ENCODE results near the gene SNX8.
"Not testable (repeated sequence)": the region's sequence is repeated elsewhere in the genome, so short reads cannot be mapped to it uniquely, and the experiment has no call there.

The SNX8 gene

GRCh38 chr7:2326951-2327350, 12.7 kb upstream of the SNX8 start:
- DNase-seq (ENCODE audit: low spot score) = no peak

DNA sequence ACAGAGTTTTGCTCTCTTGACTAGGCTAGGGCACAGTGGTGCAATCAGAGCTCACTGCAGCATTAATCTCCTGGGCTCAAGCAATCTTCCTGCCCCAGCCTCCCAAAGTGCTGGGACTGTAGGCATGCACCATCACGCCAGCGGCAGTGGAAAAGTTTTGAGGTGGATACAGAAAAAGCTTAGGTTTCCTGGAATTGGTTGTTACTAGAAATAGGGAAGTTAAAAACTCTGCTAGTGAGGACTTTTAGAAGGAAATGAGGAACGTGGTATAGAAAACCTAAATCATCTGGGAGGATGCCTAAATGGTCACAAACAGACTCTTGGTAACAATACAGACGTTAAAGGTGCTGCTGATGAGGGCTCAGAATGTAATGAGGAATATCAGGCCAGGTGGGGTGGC, 10.9 kb upstream of the SNX8 start:
- no peak for DNase-seq (ENCODE audit: low spot score)

DNA sequence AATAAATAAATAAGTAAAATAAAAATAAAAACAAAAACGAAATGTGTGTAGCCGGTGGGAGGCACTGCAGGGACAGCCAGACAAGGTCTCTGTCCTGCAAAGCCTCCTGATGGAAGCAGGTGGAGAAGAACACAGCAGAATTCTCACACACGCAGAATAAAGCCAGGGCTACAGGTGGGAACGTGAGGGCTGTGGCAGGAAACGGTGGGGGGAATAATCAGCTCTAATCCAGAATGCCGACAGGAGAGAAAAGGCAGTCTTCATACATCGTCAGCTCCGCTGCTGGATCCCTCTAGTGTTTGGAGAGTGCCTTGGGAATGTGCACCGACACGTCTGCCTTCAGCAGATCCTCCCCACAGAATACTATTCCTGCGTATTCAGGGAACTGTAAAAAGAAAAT, 6.8 kb upstream of the SNX8 start:
- no peak for DNase-seq (ENCODE audit: low spot score)

DNA sequence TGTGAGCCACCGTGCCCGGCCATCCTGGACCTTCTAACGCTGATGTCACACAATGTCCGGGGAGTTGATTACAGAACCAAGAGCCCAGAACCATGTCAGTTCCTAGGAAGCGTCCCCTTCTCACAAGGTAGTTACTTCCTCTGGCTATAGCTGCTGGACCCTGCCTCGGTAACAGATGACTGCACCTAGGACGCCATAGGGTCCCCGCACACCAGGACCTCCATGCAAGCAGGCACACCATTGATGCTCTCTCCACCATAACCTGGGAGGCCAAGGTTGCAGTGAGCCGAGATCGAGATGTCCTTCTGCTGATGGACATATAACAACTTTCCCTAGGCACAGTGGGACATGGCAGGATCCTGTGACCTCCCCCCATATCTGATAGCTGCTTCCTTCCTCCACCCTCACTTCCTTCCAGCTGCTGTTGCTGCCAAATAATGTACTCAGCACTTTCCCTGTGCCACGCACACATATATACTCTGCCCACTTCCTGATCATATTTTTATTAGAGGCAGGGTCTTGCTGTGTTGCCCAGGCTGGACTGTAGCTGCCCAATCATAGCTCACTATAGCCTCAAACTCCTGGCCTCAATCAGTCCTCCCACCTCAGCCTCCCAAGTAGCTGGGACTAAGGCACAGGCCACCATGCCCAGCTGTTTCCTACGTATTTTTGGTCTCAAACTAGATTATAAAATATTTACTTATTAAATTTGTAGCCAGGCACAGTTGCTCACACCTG, 3.5 kb upstream of the SNX8 start:
- DNase-seq (ENCODE audit: low spot score) = no peak

DNA sequence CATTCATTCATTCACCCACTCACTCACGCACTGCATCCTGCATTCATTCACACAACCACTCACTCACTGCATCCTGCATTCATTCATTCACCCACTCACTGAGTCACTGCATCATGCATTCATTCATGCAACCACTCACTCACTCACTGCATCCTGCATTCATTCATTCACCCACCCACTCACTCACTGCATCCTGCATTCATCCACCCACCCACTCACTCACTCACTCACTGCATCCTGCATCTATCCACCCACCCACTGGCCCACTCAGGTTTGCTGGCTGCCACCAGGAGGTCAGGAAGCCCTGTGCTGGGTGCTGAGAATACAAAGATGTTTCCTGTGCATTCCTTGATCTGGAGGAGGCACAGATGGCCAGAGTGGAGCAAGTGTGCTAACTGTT, 2.3 kb upstream of the SNX8 start:
- no peak for DNase-seq (ENCODE audit: low spot score)

GRCh38 chr7:2315787-2316186, 1.5 kb upstream of the SNX8 start:
- DNase-seq (ENCODE audit: low spot score) = no peak

DNA sequence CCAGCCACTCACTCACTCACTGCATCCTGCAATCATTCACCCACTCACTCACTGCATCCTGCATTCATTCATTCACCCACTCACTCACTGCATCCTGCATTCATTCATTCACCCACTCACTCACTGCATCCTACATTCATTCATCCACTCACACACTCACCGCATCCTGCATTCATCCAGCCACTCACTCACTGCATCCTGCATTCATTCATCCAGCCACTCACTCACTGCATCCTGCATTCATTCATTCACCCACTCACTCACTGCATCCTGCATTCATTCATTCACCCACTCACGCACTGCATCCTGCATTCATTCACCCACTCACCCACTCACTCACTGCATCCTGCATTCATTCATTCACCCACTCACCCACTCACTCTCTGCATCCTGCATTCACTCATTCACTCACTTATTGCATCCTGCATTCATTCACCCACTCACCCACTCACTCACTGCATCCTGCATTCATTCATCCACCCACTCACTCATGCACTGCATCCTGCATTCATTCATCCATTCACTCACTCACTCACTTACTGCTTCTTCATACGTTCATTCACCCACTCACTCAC, 802 bp upstream of the SNX8 start:
- DNase-seq (ENCODE audit: low spot score) = not testable (repeated sequence)

GRCh38 chr7:2313450-2314208, 612 bp downstream of the SNX8 start:
- DNase-seq (ENCODE audit: low spot score) = peak; percentile 32

DNA sequence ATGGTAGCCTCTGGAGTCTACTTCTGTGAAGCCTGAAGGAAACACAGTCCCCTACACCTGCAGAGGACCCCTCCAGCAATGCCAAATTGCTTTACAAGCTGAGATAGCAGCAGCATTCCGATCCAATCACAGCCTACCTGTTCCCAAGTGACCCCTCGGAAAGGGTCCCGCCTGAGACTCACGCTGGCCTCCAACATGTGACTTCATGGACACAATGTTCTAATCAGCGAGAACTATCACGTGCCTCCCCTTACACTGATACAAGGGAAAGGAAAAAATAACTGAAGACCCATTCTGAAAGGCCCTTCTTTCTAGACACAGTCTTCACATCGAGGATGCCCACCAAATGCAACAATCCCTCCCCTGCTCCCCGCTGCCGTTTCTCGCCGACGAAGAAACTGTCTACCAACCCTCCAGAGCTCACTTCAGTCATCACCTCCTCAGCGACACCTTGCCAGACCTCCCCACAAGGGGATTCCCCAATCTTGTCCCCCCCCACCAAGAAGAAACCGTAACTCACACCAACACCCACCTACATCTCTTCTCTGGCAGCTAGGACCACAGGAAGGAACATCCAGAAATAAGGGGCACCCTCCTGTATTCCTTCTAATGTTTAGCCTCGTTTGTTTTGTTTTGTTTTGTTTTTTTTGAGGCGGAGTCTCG, 1.8 kb downstream of the SNX8 start:
- DNase-seq (ENCODE audit: low spot score) = no peak

- DNase-seq (ENCODE audit: low spot score) = no peak
Measured at GRCh38 chr7:2309889-2310331, 4.3 kb downstream of the SNX8 start.

DNA sequence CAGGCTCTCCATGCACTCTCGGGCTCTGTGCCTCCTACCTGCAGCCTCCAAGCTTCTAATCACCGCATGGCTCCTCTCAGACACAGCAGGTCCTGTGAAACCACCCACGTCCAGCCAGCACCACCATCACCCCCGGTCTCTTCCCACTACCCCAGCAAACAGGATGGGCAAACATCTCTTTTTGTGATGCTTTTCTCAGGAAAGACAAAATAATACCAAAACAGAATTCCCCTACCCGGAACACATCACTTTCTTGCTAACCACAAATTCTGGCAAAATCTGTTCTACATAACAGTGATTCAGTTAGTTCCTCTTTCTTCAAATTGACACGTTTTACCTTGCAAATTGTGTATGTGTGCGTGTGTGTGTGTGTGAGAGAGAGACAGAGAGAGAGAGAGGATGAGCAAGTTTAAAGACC, 6.5 kb downstream of the SNX8 start:
- no peak for DNase-seq (ENCODE audit: low spot score)

GRCh38 chr7:2306688-2307087, 7.6 kb downstream of the SNX8 start:
- DNase-seq (ENCODE audit: low spot score) = no peak

- DNase-seq (ENCODE audit: low spot score) = not testable (repeated sequence)
Measured at GRCh38 chr7:2305258-2305657, 9.0 kb downstream of the SNX8 start.

- DNase-seq (ENCODE audit: low spot score) = not testable (repeated sequence)
Measured at GRCh38 chr7:2303520-2303919, 10.7 kb downstream of the SNX8 start.

- DNase-seq (ENCODE audit: low spot score) = not testable (repeated sequence)
Measured at GRCh38 chr7:2302743-2303397, 11.4 kb downstream of the SNX8 start.

- DNase-seq (ENCODE audit: low spot score) = no peak
Measured at GRCh38 chr7:2301511-2301863, 12.8 kb downstream of the SNX8 start.

DNA sequence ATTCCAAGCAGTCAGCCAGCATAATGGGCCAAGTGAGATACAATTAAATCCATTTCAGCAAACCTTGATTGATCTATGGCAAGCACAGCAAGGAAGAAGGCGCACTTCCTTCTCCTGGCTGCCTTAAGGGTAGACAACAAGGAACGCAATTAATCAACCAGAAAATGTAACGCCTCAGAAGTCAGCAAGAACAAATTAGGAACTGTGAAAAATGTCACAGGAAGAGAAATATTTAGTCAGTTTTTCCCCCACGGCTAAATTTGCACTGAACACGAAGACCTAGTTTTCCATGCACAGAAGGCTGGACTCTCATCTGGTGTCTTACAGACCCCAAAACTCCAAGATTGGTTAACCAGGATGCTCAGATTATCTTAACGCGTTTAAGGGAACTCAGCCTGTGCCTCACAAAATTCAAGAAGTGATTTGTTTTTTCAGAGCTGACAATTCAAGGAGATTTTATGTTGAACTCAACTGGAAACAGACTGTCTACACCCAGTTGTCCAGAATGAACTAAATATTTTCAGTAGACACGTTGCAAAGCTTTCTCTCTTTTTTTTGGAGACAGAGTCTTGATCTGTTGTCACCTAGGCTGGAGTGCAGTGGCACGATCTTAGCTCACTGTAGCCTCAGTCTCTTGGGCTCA, 14.2 kb downstream of the SNX8 start:
- DNase-seq (ENCODE audit: low spot score) = no peak

GRCh38 chr7:2299131-2299829, 15.0 kb downstream of the SNX8 start:
- DNase-seq (ENCODE audit: low spot score) = no peak

DNA sequence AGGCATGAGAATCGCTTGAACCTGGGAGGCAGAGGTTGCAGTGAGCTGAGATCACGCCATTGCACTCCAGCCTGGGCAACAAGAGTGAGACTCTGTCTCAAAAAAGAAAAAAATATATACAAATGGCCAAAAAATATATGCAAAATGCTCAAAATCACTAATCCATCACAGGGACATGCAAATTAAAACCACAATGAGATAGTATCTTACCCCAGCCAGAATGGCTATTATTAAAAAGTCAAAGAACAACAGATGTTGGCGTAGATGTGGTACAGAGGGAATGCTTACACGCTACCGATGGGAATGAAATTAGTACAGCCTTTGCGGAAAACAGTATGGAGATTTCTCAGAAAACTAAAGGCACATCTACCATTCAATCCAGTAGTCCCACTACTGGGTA, 17.4 kb downstream of the SNX8 start:
- DNase-seq (ENCODE audit: low spot score) = no peak

- no peak for DNase-seq (ENCODE audit: low spot score)
Measured at GRCh38 chr7:2295936-2296620, 18.2 kb downstream of the SNX8 start.

Data from HuH-7 (cell line).